ENCODE results near the gene MICU2.

GRCh38 chr13:21616880-21617279, 12.9 kb upstream of the MICU2 start:
- TF ChIP-seq EZH2 (IDR thresholded peaks at IDR 0.05) (no peak), POLR2AphosphoS5 (IDR thresholded peaks at IDR 0.05; ENCODE audit: borderline replicate concordance, low read depth, low read length) (no peak)

Data from SK-N-MC (cell line).